ENCODE measurements around the gene TRNAU1AP. TPM values are rescaled to one million over a fixed set of nuclear protein-coding genes. Genes with fewer than 3 reads are reported as not detected.
A peak's percentile ranks its signal among the peaks of the same experiment; 100 is the strongest.
"Not testable (repeated sequence)": the region's sequence is repeated elsewhere in the genome, so short reads cannot be mapped to it uniquely, and the experiment has no call there.

The TRNAU1AP gene
- total and polyA plus RNA-seq, 5 donors from 2014 or later: 28.9 to 48.2 (median 34.3) TPM

GRCh38 chr1:28518000-28518744 lies 34.7 kb upstream of the TRNAU1AP start:
- Mint-ChIP-seq H3K4me3 (peak overlapping the region; percentile 88 to 98 (median 93)), H3K4me1 (peaks cover 7 to 59% (median 21%) of the 10 kb centered on the region in 4 donors), H3K9me3 (peaks cover 0 to 2% (median 0%) of the 10 kb centered on the region in 7 donors), H3K27ac (peak overlapping the region; percentile 86 to 96 (median 89)), H3K27me3 (no peaks in the 10 kb centered on the region), H3K36me3 (peaks cover 8% of the 10 kb centered on the region)
- Histone ChIP-seq H3K27me3 (ENCODE audit: control insufficient read depth, insufficient read depth, low read length) (no peaks in the 10 kb centered on the region), H3K9me3 (ENCODE audit: control insufficient read depth in 2 of 2, low read length in 2 of 2) (no peaks in the 10 kb centered on the region), H3K4me3 (ENCODE audit: low read depth, low read length) (peak overlapping the region; percentile 67), H3K4me1 (ENCODE audit: control insufficient read depth, insufficient read depth, low read length, poor library complexity, severe bottlenecking) (peaks cover 18% of the 10 kb centered on the region), H3K36me3 (ENCODE audit: control insufficient read depth, insufficient read depth, low read length) (peaks cover 8% of the 10 kb centered on the region), H3K27ac (ENCODE audit: insufficient read depth, low read length, poor library complexity, severe bottlenecking) (peak overlapping the region; percentile 63)
- ATAC-seq (ENCODE audit: low read depth in 2 of 2) (peak; percentile 83 to 88), DNase-seq (peak; percentile 78 to 87 (median 83))

GRCh38 chr1:28518745-28519341 lies 34.0 kb upstream of the TRNAU1AP start:
- DNase-seq (peak in 1 of 3 donors; percentile 68), ATAC-seq (ENCODE audit: low read depth in 2 of 2) (no peak)
- peak overlapping the region; percentile 79 to 86 (median 80) for H3K27ac Mint-ChIP-seq
- peaks cover 18% of the 10 kb centered on the region for H3K4me1 ChIP-seq (ENCODE audit: control insufficient read depth, insufficient read depth, low read length, poor library complexity, severe bottlenecking)
- H3K4me1 Mint-ChIP-seq: peaks cover 7 to 57% (median 26%) of the 10 kb centered on the region in 4 donors
- peaks cover 1% of the 10 kb centered on the region for H3K36me3 ChIP-seq (ENCODE audit: control insufficient read depth, insufficient read depth, low read length)
- peaks cover 0 to 2% (median 0%) of the 10 kb centered on the region in 7 donors for H3K9me3 Mint-ChIP-seq
- no peaks in the 10 kb centered on the region for H3K9me3 ChIP-seq (ENCODE audit: control insufficient read depth in 2 of 2, low read length in 2 of 2)
- H3K36me3 Mint-ChIP-seq: peaks cover 8% of the 10 kb centered on the region
- H3K27ac ChIP-seq (ENCODE audit: insufficient read depth, low read length, poor library complexity, severe bottlenecking): peak overlapping the region; percentile 45
- H3K27me3 ChIP-seq (ENCODE audit: control insufficient read depth, insufficient read depth, low read length): no peaks in the 10 kb centered on the region
- no peaks in the 10 kb centered on the region for H3K27me3 Mint-ChIP-seq
- H3K4me3 Mint-ChIP-seq: peak overlapping the region; percentile 79 to 98 (median 92)
- H3K4me3 ChIP-seq (ENCODE audit: low read depth, low read length): peak overlapping the region; percentile 67

- no peak for DNase-seq
- Histone ChIP-seq H3K4me1 (ENCODE audit: control insufficient read depth, insufficient read depth, low read length, poor library complexity, severe bottlenecking) (peaks cover 18% of the 10 kb centered on the region), H3K27me3 (ENCODE audit: control insufficient read depth, insufficient read depth, low read length) (no peaks in the 10 kb centered on the region), H3K9me3 (ENCODE audit: control insufficient read depth in 2 of 2, low read length in 2 of 2) (no peaks in the 10 kb centered on the region), H3K36me3 (ENCODE audit: control insufficient read depth, insufficient read depth, low read length) (no peaks in the 10 kb centered on the region), H3K27ac (ENCODE audit: insufficient read depth, low read length, poor library complexity, severe bottlenecking) (no peak overlapping the region), H3K4me3 (ENCODE audit: low read depth, low read length) (no peak overlapping the region)
- ATAC-seq (ENCODE audit: low read depth in 2 of 2): no peak
- Mint-ChIP-seq H3K36me3 (peaks cover 4% of the 10 kb centered on the region), H3K4me3 (peak overlapping the region in 3 of 4 donors; percentile 4 to 86 (median 56)), H3K4me1 (peaks cover 7 to 53% (median 27%) of the 10 kb centered on the region in 4 donors), H3K9me3 (peaks cover 0 to 2% (median 0%) of the 10 kb centered on the region in 7 donors), H3K27ac (peak overlapping the region in 2 of 3 donors; percentile 26 to 43), H3K27me3 (no peaks in the 10 kb centered on the region)
Observed at GRCh38 chr1:28519946-28520725, 32.7 kb upstream of the TRNAU1AP start.

GRCh38 chr1:28520796-28521195 lies 32.1 kb upstream of the TRNAU1AP start:
- not testable (repeated sequence) for ATAC-seq (ENCODE audit: low read depth in 2 of 2); H3K9me3 ChIP-seq (ENCODE audit: control insufficient read depth in 2 of 2, low read length in 2 of 2); H3K27me3 Mint-ChIP-seq; H3K4me3 Mint-ChIP-seq; H3K27me3 ChIP-seq (ENCODE audit: control insufficient read depth, insufficient read depth, low read length); DNase-seq; H3K27ac ChIP-seq (ENCODE audit: insufficient read depth, low read length, poor library complexity, severe bottlenecking); H3K4me3 ChIP-seq (ENCODE audit: low read depth, low read length); H3K36me3 Mint-ChIP-seq; H3K36me3 ChIP-seq (ENCODE audit: control insufficient read depth, insufficient read depth, low read length); H3K9me3 Mint-ChIP-seq
- H3K4me1 ChIP-seq (ENCODE audit: control insufficient read depth, insufficient read depth, low read length, poor library complexity, severe bottlenecking): peaks cover 18% of the 10 kb centered on the region
- Mint-ChIP-seq H3K27ac (peak overlapping the region in 1 of 3 donors; percentile 26), H3K4me1 (peaks cover 7 to 53% (median 27%) of the 10 kb centered on the region in 4 donors)

GRCh38 chr1:28521502-28522164 lies 31.3 kb upstream of the TRNAU1AP start:
- Histone ChIP-seq H3K9me3 (ENCODE audit: control insufficient read depth in 2 of 2, low read length in 2 of 2) (no peaks in the 10 kb centered on the region), H3K36me3 (ENCODE audit: control insufficient read depth, insufficient read depth, low read length) (no peaks in the 10 kb centered on the region), H3K27ac (ENCODE audit: insufficient read depth, low read length, poor library complexity, severe bottlenecking) (no peak overlapping the region), H3K4me1 (ENCODE audit: control insufficient read depth, insufficient read depth, low read length, poor library complexity, severe bottlenecking) (peaks cover 18% of the 10 kb centered on the region), H3K27me3 (ENCODE audit: control insufficient read depth, insufficient read depth, low read length) (no peaks in the 10 kb centered on the region), H3K4me3 (ENCODE audit: low read depth, low read length) (no peak overlapping the region)
- Mint-ChIP-seq H3K36me3 (peaks cover 4% of the 10 kb centered on the region), H3K27ac (peak overlapping the region in 1 of 3 donors; percentile 70), H3K27me3 (no peaks in the 10 kb centered on the region), H3K4me1 (peaks cover 7 to 51% (median 27%) of the 10 kb centered on the region in 4 donors), H3K9me3 (peaks cover 0 to 2% (median 0%) of the 10 kb centered on the region in 7 donors), H3K4me3 (peak overlapping the region in 2 of 4 donors; percentile 76 to 83)
- DNase-seq: no peak
- ATAC-seq (ENCODE audit: low read depth in 2 of 2): no peak

GRCh38 chr1:28522537-28522936 lies 30.3 kb upstream of the TRNAU1AP start:
- not testable (repeated sequence) for DNase-seq; H3K4me3 Mint-ChIP-seq; H3K36me3 Mint-ChIP-seq; H3K27me3 Mint-ChIP-seq; ATAC-seq (ENCODE audit: low read depth in 2 of 2); H3K27ac ChIP-seq (ENCODE audit: insufficient read depth, low read length, poor library complexity, severe bottlenecking); H3K4me3 ChIP-seq (ENCODE audit: low read depth, low read length); H3K36me3 ChIP-seq (ENCODE audit: control insufficient read depth, insufficient read depth, low read length); H3K9me3 Mint-ChIP-seq; H3K27me3 ChIP-seq (ENCODE audit: control insufficient read depth, insufficient read depth, low read length); H3K9me3 ChIP-seq (ENCODE audit: control insufficient read depth in 2 of 2, low read length in 2 of 2)
- Mint-ChIP-seq H3K4me1 (peaks cover 3 to 43% (median 22%) of the 10 kb centered on the region in 4 donors), H3K27ac (peak overlapping the region in 1 of 3 donors; percentile 74)
- H3K4me1 ChIP-seq (ENCODE audit: control insufficient read depth, insufficient read depth, low read length, poor library complexity, severe bottlenecking): peaks cover 15% of the 10 kb centered on the region

- H3K4me1 Mint-ChIP-seq: peaks cover 0 to 23% (median 15%) of the 10 kb centered on the region in 4 donors
- not testable (repeated sequence) for H3K27ac ChIP-seq (ENCODE audit: insufficient read depth, low read length, poor library complexity, severe bottlenecking); H3K36me3 ChIP-seq (ENCODE audit: control insufficient read depth, insufficient read depth, low read length); H3K9me3 Mint-ChIP-seq; H3K9me3 ChIP-seq (ENCODE audit: control insufficient read depth in 2 of 2, low read length in 2 of 2); DNase-seq; H3K27me3 ChIP-seq (ENCODE audit: control insufficient read depth, insufficient read depth, low read length); ATAC-seq (ENCODE audit: low read depth in 2 of 2); H3K4me3 ChIP-seq (ENCODE audit: low read depth, low read length); H3K27me3 Mint-ChIP-seq; H3K36me3 Mint-ChIP-seq; H3K27ac Mint-ChIP-seq; H3K4me1 ChIP-seq (ENCODE audit: control insufficient read depth, insufficient read depth, low read length, poor library complexity, severe bottlenecking); H3K4me3 Mint-ChIP-seq
Observed at GRCh38 chr1:28525002-28525642, 27.8 kb upstream of the TRNAU1AP start.

Measured in CD4-positive, CD25-positive, alpha-beta regulatory T cell (primary cell).